Panc1 (cell line): ENCODE data around the gene USP16. TPM values are rescaled to one million over a fixed set of nuclear protein-coding genes. Genes with fewer than 3 reads are reported as not detected.

ENCODE experiments used
- ATAC-seq: fragments of 200-7000 bp; cut with Tn5 transposase; 2 replicates; pipeline ENCODE4 v1.9.1; 2020; ENCODE audit warnings: mild to moderate bottlenecking, moderate library complexity
- BruUV-seq: library from RNA; stranded (reverse); fragments of 400-500 nt; replicated peaks from 2 replicates; lab custom pipeline; 2021; lab: Mats Ljungman, UMichigan
- CTCF ChIA-PET: fragments of 300-600 bp; sonication (Branson Sonifier 250); formaldehyde crosslinking; loops from one replicate; lab custom pipeline; 2022; ENCODE audit warnings: antibody characterized with exemption; lab: Charles Lee
- POLR2A ChIA-PET: fragments of 300-600 bp; sonication (Branson Sonifier 250); formaldehyde crosslinking; loops from one replicate; lab custom pipeline; 2022; ENCODE audit warnings: antibody characterized with exemption; lab: Charles Lee
- DNase-seq: peaks from one replicate; pipeline ENCODE4 v3.0.0-alpha.2; 2010; ENCODE audit warnings: low read depth, low spot score
- H3K27ac ChIP-seq: 2 replicates; pipeline ENCODE4 v1.5.1; 2011; ENCODE audit warnings: mild to moderate bottlenecking, low read length, inconsistent platforms
- H3K27me3 ChIP-seq: fragments of 200-500 bp; sonication (Bioruptor generic); 2 replicates; pipeline ENCODE4 v1.6.0; 2014; ENCODE audit warnings: low read length, inconsistent platforms; ENCODE audit not compliant: control insufficient read depth, insufficient read depth
- H3K36me3 ChIP-seq: fragments of 200-500 bp; sonication (Bioruptor generic); 2 replicates; pipeline ENCODE4 v1.5.1; 2014; ENCODE audit warnings: inconsistent platforms, mild to moderate bottlenecking, low read length, moderate library complexity; ENCODE audit not compliant: control insufficient read depth, insufficient read depth
- H3K4me1 ChIP-seq: 2 replicates; pipeline ENCODE4 v1.5.1; 2011; ENCODE audit warnings: inconsistent platforms, mild to moderate bottlenecking, low read length, moderate library complexity; ENCODE audit not compliant: control insufficient read depth, insufficient read depth
- H3K4me3 ChIP-seq, 2 experiments: 2 replicates each; pipeline ENCODE4 v1.5.1; 2011 to 2012; ENCODE audit warnings: low read depth in 2 of 2, low read length in 2 of 2, mild to moderate bottlenecking in 2 of 2, inconsistent platforms in 1 of 2, moderate library complexity in 1 of 2
- H3K9me3 ChIP-seq: fragments of 200-500 bp; sonication (Bioruptor generic); 2 replicates; pipeline ENCODE4 v1.5.1; 2014; ENCODE audit warnings: low read depth, mild to moderate bottlenecking, inconsistent platforms, low read length, moderate library complexity; ENCODE audit not compliant: control insufficient read depth, insufficient read depth
- POLR2AphosphoS5 ChIP-seq: IDR thresholded peaks from 2 replicates; pipeline ENCODE4 v1.6.1; 2012; ENCODE audit warnings: mild to moderate bottlenecking, low read depth, low read length, moderate library complexity
- SIN3A ChIP-seq: IDR thresholded peaks from 2 replicates; pipeline ENCODE4 v1.6.1; 2012; ENCODE audit warnings: low read depth, mild to moderate bottlenecking, low read length, moderate library complexity, borderline replicate concordance; ENCODE audit not compliant: insufficient read depth
- TCF7L2 ChIP-seq: IDR thresholded peaks from 2 replicates; pipeline ENCODE4 v1.6.1; 2011; ENCODE audit warnings: mild to moderate bottlenecking, low read depth, low read length, inconsistent platforms
- in situ Hi-C: cut with HindIII; loops from 2 replicates; pipeline ENCODE4 v1.10.0; 2016; ENCODE audit warnings: low sequenced_read_pairs, low pct_unique_long_range_greater_than_20kb
- intact Hi-C: fragments of 100-400 bp; cut with micrococcal nuclease; formaldehyde crosslinking; loops from one replicate; pipeline ENCODE4 v1.10.0; 2022; ENCODE audit not compliant: unreplicated experiment
- total RNA-seq: library from RNA; stranded (reverse); gene quantifications from one replicate; pipeline ENCODE4 v1.2.1, GENCODE V29; 2021; ENCODE audit not compliant: unreplicated experiment
- TF ChIP-seq, protein P1 (sequence below): fragments of 450-650 bp; IDR thresholded peaks from 2 replicates; pipeline ENCODE4 v1.5.1; 2017; ENCODE audit warnings: mild to moderate bottlenecking
- TF ChIP-seq, protein P2 (sequence below), 2 experiments: IDR thresholded peaks; 2 replicates each; pipeline ENCODE4 v1.6.1; 2011 to 2012; ENCODE audit warnings: low read depth in 2 of 2, control low read depth in 1 of 2, low read length in 1 of 2, mild to moderate bottlenecking in 1 of 2, moderate library complexity in 1 of 2; ENCODE audit not compliant: insufficient read depth in 1 of 2

USP16 gene
- total RNA-seq, 1 experiment from 2014 or later: 26.6 TPM

DNA sequence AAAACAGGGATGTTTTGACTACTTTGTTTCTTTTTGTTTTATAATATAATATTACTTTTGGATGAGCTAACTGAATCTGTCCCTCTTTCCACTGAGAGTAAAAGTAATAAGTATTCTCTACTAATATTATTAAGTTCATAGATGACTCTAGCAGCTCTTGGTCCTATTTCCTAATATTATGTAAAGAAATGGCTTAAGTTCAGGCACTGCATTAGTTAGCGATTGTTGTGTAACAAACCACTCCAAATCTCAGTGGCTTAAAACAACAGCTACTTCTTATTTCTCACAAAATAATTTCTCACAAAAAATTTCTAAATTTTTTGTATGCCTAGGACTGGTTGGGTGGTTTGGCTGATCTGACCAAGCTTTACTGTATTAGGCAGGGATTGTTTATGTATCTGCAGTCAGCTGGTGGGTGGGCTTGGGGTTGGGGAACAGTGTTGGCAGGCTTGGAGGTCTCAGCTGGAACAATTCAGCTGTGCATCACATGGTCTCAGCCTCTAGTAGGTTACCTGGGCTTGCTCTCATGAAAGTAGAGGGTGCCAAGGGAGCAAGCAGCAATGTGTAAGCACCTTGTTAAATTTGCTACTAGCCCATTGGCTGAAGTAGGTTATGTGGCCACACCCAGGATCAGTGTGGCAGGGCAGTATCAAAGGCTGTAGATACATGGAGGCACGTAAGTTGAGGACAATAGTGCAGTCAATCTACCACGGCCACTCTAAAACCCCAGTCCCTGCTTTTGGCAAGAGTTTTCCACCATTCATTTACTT lies 57.8 kb downstream of the USP16 start:
- peaks cover 2% of the 10 kb centered on the region; the same call in 1 of the 2 replicates for H3K27me3 ChIP-seq
- H3K36me3 ChIP-seq: no peaks in the 10 kb centered on the region
- TF ChIP-seq SIN3A: no peak
- no peak for TF ChIP-seq TCF7L2
- TF ChIP-seq POLR2AphosphoS5: no peak
- TF ChIP-seq, protein P1, sequence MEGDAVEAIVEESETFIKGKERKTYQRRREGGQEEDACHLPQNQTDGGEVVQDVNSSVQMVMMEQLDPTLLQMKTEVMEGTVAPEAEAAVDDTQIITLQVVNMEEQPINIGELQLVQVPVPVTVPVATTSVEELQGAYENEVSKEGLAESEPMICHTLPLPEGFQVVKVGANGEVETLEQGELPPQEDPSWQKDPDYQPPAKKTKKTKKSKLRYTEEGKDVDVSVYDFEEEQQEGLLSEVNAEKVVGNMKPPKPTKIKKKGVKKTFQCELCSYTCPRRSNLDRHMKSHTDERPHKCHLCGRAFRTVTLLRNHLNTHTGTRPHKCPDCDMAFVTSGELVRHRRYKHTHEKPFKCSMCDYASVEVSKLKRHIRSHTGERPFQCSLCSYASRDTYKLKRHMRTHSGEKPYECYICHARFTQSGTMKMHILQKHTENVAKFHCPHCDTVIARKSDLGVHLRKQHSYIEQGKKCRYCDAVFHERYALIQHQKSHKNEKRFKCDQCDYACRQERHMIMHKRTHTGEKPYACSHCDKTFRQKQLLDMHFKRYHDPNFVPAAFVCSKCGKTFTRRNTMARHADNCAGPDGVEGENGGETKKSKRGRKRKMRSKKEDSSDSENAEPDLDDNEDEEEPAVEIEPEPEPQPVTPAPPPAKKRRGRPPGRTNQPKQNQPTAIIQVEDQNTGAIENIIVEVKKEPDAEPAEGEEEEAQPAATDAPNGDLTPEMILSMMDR: no peak
- TF ChIP-seq, protein P2, sequence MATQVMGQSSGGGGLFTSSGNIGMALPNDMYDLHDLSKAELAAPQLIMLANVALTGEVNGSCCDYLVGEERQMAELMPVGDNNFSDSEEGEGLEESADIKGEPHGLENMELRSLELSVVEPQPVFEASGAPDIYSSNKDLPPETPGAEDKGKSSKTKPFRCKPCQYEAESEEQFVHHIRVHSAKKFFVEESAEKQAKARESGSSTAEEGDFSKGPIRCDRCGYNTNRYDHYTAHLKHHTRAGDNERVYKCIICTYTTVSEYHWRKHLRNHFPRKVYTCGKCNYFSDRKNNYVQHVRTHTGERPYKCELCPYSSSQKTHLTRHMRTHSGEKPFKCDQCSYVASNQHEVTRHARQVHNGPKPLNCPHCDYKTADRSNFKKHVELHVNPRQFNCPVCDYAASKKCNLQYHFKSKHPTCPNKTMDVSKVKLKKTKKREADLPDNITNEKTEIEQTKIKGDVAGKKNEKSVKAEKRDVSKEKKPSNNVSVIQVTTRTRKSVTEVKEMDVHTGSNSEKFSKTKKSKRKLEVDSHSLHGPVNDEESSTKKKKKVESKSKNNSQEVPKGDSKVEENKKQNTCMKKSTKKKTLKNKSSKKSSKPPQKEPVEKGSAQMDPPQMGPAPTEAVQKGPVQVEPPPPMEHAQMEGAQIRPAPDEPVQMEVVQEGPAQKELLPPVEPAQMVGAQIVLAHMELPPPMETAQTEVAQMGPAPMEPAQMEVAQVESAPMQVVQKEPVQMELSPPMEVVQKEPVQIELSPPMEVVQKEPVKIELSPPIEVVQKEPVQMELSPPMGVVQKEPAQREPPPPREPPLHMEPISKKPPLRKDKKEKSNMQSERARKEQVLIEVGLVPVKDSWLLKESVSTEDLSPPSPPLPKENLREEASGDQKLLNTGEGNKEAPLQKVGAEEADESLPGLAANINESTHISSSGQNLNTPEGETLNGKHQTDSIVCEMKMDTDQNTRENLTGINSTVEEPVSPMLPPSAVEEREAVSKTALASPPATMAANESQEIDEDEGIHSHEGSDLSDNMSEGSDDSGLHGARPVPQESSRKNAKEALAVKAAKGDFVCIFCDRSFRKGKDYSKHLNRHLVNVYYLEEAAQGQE (IDR thresholded peaks at IDR 0.05; ENCODE audit: insufficient read depth in 1 of 2, low read depth in 2 of 2, low read length in 1 of 2): no peak
- ATAC-seq (no peak), DNase-seq (no peak)
- no peaks in the 10 kb centered on the region for H3K9me3 ChIP-seq
- no peak overlapping the region for H3K4me3 ChIP-seq
- no TSS peak for BruUV-seq
- CTCF ChIA-PET: interaction anchor here (0.6 kb wide), 1 partner anchor 23 kb away, joined by 6 read pairs; no protein-coding TSS in a partner anchor
- no peaks in the 10 kb centered on the region for H3K4me1 ChIP-seq
- no peak overlapping the region for H3K27ac ChIP-seq
- POLR2A ChIA-PET: no interaction called here
- in situ Hi-C loops: no loop called here
- intact Hi-C loops: no loop called here

DNA sequence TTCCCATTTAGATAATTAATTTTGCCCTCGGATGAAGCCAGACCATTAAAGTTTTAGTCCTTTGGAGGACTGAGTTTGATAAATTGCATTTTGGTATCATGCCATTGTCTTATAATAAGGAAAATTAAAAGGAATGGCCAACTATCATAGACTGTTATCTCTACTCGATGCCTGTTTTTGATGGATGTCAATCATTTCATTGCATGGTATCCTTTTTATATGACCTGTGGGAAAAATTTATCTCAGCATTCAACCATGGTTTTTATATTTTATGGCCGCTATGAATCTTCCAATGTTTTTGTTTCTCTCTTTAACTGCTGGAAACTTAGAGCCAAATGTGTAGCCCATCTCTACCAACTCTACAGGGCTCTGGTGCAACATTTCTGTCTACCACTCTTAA lies 58.8 kb downstream of the USP16 start:
- no peaks in the 10 kb centered on the region for H3K36me3 ChIP-seq
- DNase-seq: no peak
- no TSS peak for BruUV-seq
- H3K4me3 ChIP-seq: no peak overlapping the region
- CTCF ChIA-PET: no interaction called here
- intact Hi-C loops (no loop called here), in situ Hi-C loops (no loop called here)
- POLR2A ChIA-PET: interaction anchor here (0.6 kb wide), 1 partner anchor 604 kb away, joined by 4 read pairs; no protein-coding TSS in a partner anchor
- no peak overlapping the region for H3K27ac ChIP-seq
- H3K27me3 ChIP-seq: peaks cover 2% of the 10 kb centered on the region; the same call in 1 of the 2 replicates
- ATAC-seq: no peak
- no peaks in the 10 kb centered on the region for H3K9me3 ChIP-seq
- TF ChIP-seq POLR2AphosphoS5 (no peak), SIN3A (no peak), TCF7L2 (no peak)
- TF ChIP-seq, protein P2 (IDR thresholded peaks at IDR 0.05; ENCODE audit: insufficient read depth in 1 of 2, low read depth in 2 of 2, low read length in 1 of 2): no peak
- TF ChIP-seq, protein P1: no peak
- no peaks in the 10 kb centered on the region for H3K4me1 ChIP-seq
